CD4-positive, alpha-beta T cell (primary cell): ENCODE data around the gene SSH2. TPM values are rescaled to one million over a fixed set of nuclear protein-coding genes. Genes with fewer than 3 reads are reported as not detected.

Experiments
- ATAC-seq: fragments of 200-7000 bp; cut with Tn5 transposase; one replicate; pipeline ENCODE4 v1.10.0; 2022; ENCODE audit warnings: mild to moderate bottlenecking; ENCODE audit not compliant: poor library complexity
- CTCF ChIA-PET: fragments of 350-600 bp; sonication (Branson Sonifier 250); formaldehyde crosslinking; loops from one replicate; lab custom pipeline; 2021; ENCODE audit warnings: antibody characterized with exemption, inconsistent platforms; lab: Charles Lee
- POLR2A ChIA-PET: fragments of 350-600 bp; sonication (Branson Sonifier 250); formaldehyde crosslinking; loops from one replicate; lab custom pipeline; 2021; ENCODE audit warnings: antibody characterized with exemption, inconsistent platforms; lab: Charles Lee
- DNase-seq, 14 experiments: peaks; one replicate each; pipeline ENCODE4 v3.0.0-alpha.2; 2013 to 2020; ENCODE audit warnings: mixed read lengths in 2 of 14
- H3K27ac ChIP-seq, 2 donors: one replicate each; pipeline versions ENCODE4 v1.5.1 to v1.7.0; 2013; ENCODE audit warnings: low read length in 2 of 2, low read depth in 1 of 2, mild to moderate bottlenecking in 1 of 2
- H3K27me3 ChIP-seq, 2 experiments: 1 replicate in 1 of 2; 2 replicates in 1 of 2; pipeline versions ENCODE4 v1.6.1 to v1.7.0; 2013; ENCODE audit warnings: low read length in 2 of 2, control low read depth in 1 of 2, mild to moderate bottlenecking in 1 of 2, moderate library complexity in 1 of 2; ENCODE audit not compliant: insufficient read depth in 2 of 2, control insufficient read depth in 1 of 2
- H3K36me3 ChIP-seq: one replicate; pipeline ENCODE4 v1.6.1; 2013; ENCODE audit warnings: low read length, control low read depth; ENCODE audit not compliant: insufficient read depth
- H3K4me1 ChIP-seq: one replicate; pipeline ENCODE4 v1.6.1; 2013; ENCODE audit warnings: low read length, control low read depth; ENCODE audit not compliant: insufficient read depth
- H3K4me3 ChIP-seq: one replicate; pipeline ENCODE4 v1.5.1; 2013; ENCODE audit warnings: mild to moderate bottlenecking, low read length, moderate library complexity
- H3K9me3 ChIP-seq, 2 experiments: 1 replicate in 1 of 2; 2 replicates in 1 of 2; pipeline versions ENCODE4 v1.6.1 to v1.7.0; 2013; ENCODE audit warnings: low read length in 2 of 2, mild to moderate bottlenecking in 2 of 2, control low read depth in 1 of 2, moderate library complexity in 1 of 2; ENCODE audit not compliant: control insufficient read depth in 1 of 2, insufficient read depth in 1 of 2
- H3K27ac Mint-ChIP-seq: one replicate; pipeline ENCODE4 v1.8.0; 2020; ENCODE audit warnings: mixed read lengths
- H3K27me3 Mint-ChIP-seq: one replicate; pipeline ENCODE4 v1.8.0; 2021; ENCODE audit warnings: mixed read lengths
- H3K36me3 Mint-ChIP-seq: one replicate; pipeline ENCODE4 v1.8.0; 2021; ENCODE audit warnings: low read depth, mixed read lengths
- H3K4me1 Mint-ChIP-seq: one replicate; pipeline ENCODE4 v1.8.0; 2021; ENCODE audit warnings: low read depth, mixed read lengths
- H3K4me3 Mint-ChIP-seq: one replicate; pipeline ENCODE4 v1.8.0; 2020; ENCODE audit warnings: mild to moderate bottlenecking, mixed read lengths
- H3K9me3 Mint-ChIP-seq: one replicate; pipeline ENCODE4 v1.8.0; 2020; ENCODE audit warnings: mixed read lengths
- CTCF ChIP-seq: fragments of 200-600 bp; IDR thresholded peaks from one replicate; pipeline ENCODE4 v1.8.0; 2022; ENCODE audit warnings: antibody characterized with exemption, mild to moderate bottlenecking
- intact Hi-C, 2 experiments: fragments of 100-400 bp; cut with DNase I in 1 of 2; cut with micrococcal nuclease in 1 of 2; formaldehyde crosslinking; loops; one replicate each; pipeline versions ENCODE4 v1.15.1 to v1.9.0; 2023 to 2025; cut with DNase I, micrococcal nuclease
- total RNA-seq, 174 experiments: library from RNA in 2 of 174; stranded (reverse) in 2 of 174; gene quantifications; one replicate each; pipeline ENCODE4 v1.2.3 and lab custom pipeline; 2021 to 2026

Gene SSH2
- total RNA-seq, 2 experiments from 2014 or later = 73.4 to 81.5 TPM

- Mint-ChIP-seq H3K27ac (peak overlapping the region; percentile 62), H3K36me3 (peaks cover 42% of the 10 kb centered on the region), H3K27me3 (no peaks in the 10 kb centered on the region), H3K4me1 (peaks cover 53% of the 10 kb centered on the region), H3K9me3 (no peaks in the 10 kb centered on the region), H3K4me3 (peak overlapping the region; percentile 86)
- POLR2A ChIA-PET = interaction anchor here (1.2 to 4.1 kb wide), 3 partner anchors 12 to 52 kb away, joined by 3 to 97 read pairs (median 4); no protein-coding TSS in a partner anchor
- ATAC-seq = no peak
- Histone ChIP-seq H3K4me3 (peak overlapping the region; percentile 91), H3K4me1 (peaks cover 28% of the 10 kb centered on the region), H3K27me3 (no peaks in the 10 kb centered on the region), H3K36me3 (peaks cover 22% of the 10 kb centered on the region), H3K27ac (no peak overlapping the region), H3K9me3 (no peaks in the 10 kb centered on the region)
- CTCF ChIA-PET = no interaction called here
- TF ChIP-seq CTCF = no peak
- intact Hi-C loops = no loop called here
- peak in 3 of 14 experiments; percentile 13 to 34 (median 32) for DNase-seq
Observed at GRCh38 chr17:29757788-29758187, 172.2 kb downstream of the SSH2 start.

- H3K4me1 ChIP-seq = peaks cover 23% of the 10 kb centered on the region
- H3K4me3 ChIP-seq = no peak overlapping the region
- H3K9me3 ChIP-seq = no peaks in the 10 kb centered on the region
- DNase-seq (no peak), ATAC-seq (no peak)
- intact Hi-C loops = no loop called here
- TF ChIP-seq CTCF = no peak
- peaks cover 45% of the 10 kb centered on the region for H3K36me3 ChIP-seq
- CTCF ChIA-PET = no interaction called here
- H3K4me1 Mint-ChIP-seq = peaks cover 57% of the 10 kb centered on the region
- H3K9me3 Mint-ChIP-seq = no peaks in the 10 kb centered on the region
- no peaks in the 10 kb centered on the region for H3K27me3 ChIP-seq
- peaks cover 64% of the 10 kb centered on the region for H3K36me3 Mint-ChIP-seq
- POLR2A ChIA-PET = interaction anchor here (0.5 to 0.8 kb wide), 4 partner anchors 30 to 295 kb away, joined by 3 to 4 read pairs (median 3); no protein-coding TSS in a partner anchor
- no peak overlapping the region for H3K27ac ChIP-seq
- H3K27me3 Mint-ChIP-seq = no peaks in the 10 kb centered on the region
- H3K27ac Mint-ChIP-seq = peak overlapping the region; percentile 35
- H3K4me3 Mint-ChIP-seq = no peak overlapping the region
Observed at GRCh38 chr17:29753845-29754439, 176.1 kb downstream of the SSH2 start.

- POLR2A ChIA-PET = no interaction called here
Observed at GRCh38 chr17:29749045-29749825, 180.8 kb downstream of the SSH2 start.

More at GRCh38 chr17:29749045-29749825, 180.8 kb downstream of the SSH2 start:
- H3K9me3 Mint-ChIP-seq = no peaks in the 10 kb centered on the region
- CTCF ChIA-PET = interaction anchor here (0.6 kb wide), 2 partner anchors 16 to 19 kb away, joined by 3 to 4 read pairs; no protein-coding TSS in a partner anchor
- ATAC-seq = no peak
- Histone ChIP-seq H3K9me3 (no peaks in the 10 kb centered on the region), H3K4me3 (no peak overlapping the region), H3K36me3 (peaks cover 32% of the 10 kb centered on the region), H3K27ac (no peak overlapping the region), H3K27me3 (no peaks in the 10 kb centered on the region), H3K4me1 (peaks cover 5% of the 10 kb centered on the region)
- H3K4me3 Mint-ChIP-seq = no peak overlapping the region
- no peak for TF ChIP-seq CTCF
- H3K27ac Mint-ChIP-seq = peak overlapping the region; percentile 60
- intact Hi-C loops = no loop called here
- H3K27me3 Mint-ChIP-seq = no peaks in the 10 kb centered on the region
- peaks cover 88% of the 10 kb centered on the region for H3K36me3 Mint-ChIP-seq
- DNase-seq = peak in 1 of 14 experiments; percentile 22
- peaks cover 75% of the 10 kb centered on the region for H3K4me1 Mint-ChIP-seq
